ENCODE results near the gene SF1.
A peak's percentile ranks its signal among the peaks of the same experiment; 100 is the strongest.

The SF1 gene

DNA sequence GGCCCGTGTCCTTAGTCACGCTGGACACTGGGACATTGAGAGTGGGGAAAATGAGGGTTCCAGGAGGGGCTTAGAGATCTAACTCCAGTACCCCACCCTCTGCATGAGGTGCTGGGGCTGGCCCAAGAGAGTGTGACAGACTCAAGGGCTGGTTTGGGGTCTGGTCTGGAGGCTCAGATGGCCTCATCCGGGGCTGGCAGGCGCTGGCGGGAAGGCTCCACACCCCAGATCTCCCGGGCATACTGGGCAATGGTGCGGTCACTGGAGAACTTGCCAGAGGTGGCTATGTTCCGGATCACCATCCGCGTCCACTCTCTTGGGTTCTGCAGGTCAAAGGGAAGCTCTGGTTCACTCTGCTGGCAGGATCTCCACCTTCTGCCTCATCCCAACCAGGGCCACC is 31.9 kb downstream of the SF1 start:
- peak overlapping the region; percentile 77 for H3K4me2 ChIP-seq (ENCODE audit: insufficient read depth, low read length)
- H2AFZ ChIP-seq (ENCODE audit: low read depth, low read length) = no peak overlapping the region; the same call in 1 of the 2 replicates

DNA sequence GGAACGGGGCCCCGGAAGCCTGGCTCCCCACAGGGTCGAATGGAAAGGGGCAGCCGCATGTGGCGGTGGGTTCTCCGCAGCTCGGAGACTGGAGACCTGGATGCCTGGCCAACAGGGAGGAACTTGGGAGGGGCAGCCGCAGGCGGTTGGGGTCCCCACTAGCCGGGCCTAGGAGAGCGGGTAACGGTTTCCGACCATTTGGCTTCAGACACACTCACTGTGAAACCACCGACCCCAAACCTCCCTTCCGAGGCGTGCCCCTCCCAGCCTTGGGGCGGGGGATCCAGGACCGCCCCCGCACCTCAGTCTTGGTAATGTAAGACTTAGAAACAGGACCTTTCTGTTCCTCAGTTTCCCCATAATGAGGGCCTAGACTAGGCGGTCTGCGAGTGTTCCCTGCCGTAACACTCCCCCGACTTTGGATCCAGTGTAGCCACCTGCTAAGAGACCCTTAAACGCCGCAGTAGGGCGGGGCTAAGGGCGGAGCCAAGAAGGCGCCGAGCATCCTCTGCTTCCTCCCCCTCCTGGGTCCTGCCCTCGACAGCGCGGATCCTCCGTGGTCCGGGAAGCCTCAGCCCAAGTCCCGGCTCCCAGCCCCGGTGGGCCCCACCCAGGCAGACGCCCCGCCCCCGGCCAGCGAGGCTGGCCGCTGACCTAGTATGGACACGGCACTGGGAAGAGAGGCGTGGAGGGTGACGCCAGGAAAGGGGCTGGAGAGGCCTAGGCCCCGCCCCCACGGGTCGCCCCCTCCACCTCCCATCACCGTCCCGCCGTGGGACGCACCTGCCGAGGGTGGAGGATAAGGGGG is 32.6 kb downstream of the SF1 start:
- TF ChIP-seq, protein P1, sequence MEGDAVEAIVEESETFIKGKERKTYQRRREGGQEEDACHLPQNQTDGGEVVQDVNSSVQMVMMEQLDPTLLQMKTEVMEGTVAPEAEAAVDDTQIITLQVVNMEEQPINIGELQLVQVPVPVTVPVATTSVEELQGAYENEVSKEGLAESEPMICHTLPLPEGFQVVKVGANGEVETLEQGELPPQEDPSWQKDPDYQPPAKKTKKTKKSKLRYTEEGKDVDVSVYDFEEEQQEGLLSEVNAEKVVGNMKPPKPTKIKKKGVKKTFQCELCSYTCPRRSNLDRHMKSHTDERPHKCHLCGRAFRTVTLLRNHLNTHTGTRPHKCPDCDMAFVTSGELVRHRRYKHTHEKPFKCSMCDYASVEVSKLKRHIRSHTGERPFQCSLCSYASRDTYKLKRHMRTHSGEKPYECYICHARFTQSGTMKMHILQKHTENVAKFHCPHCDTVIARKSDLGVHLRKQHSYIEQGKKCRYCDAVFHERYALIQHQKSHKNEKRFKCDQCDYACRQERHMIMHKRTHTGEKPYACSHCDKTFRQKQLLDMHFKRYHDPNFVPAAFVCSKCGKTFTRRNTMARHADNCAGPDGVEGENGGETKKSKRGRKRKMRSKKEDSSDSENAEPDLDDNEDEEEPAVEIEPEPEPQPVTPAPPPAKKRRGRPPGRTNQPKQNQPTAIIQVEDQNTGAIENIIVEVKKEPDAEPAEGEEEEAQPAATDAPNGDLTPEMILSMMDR (IDR thresholded peaks at IDR 0.05; ENCODE audit: borderline replicate concordance, extremely low read depth, low read length, poor library complexity, severe bottlenecking) = no peak
- no peak for TF ChIP-seq EZH2 (IDR thresholded peaks at IDR 0.05; ENCODE audit: borderline replicate concordance, low read depth, low read length, severe bottlenecking)
- peaks cover 34% of the 10 kb centered on the region for H3K4me1 ChIP-seq (ENCODE audit: insufficient read depth, low read length)
- H3K79me2 ChIP-seq (ENCODE audit: insufficient read depth, low read length) = no peaks in the 10 kb centered on the region
- DNase-seq (peak; percentile 90), ATAC-seq (ENCODE audit: insufficient read depth, low read depth) (peak; percentile 73)
- peak overlapping the region; percentile 99 for H3K27ac ChIP-seq (ENCODE audit: low read length)
- H4K20me1 ChIP-seq (ENCODE audit: insufficient read depth, low read length) = no peaks in the 10 kb centered on the region
- no peaks in the 10 kb centered on the region for H3K9me3 ChIP-seq (ENCODE audit: insufficient read depth, low read length, severe bottlenecking)
- H3K36me3 ChIP-seq (ENCODE audit: insufficient read depth, low read length) = no peaks in the 10 kb centered on the region
- peak overlapping the region; percentile 77 for H2AFZ ChIP-seq (ENCODE audit: low read depth, low read length)
- peak overlapping the region; percentile 92 for H3K9ac ChIP-seq (ENCODE audit: low read depth, low read length)
- H3K4me3 ChIP-seq (ENCODE audit: low read depth in 1 of 2, low read length in 2 of 2) = peak overlapping the region; percentile 24 to 65; a peak in 3 of 4 replicates
- peak overlapping the region; percentile 77 for H3K4me2 ChIP-seq (ENCODE audit: insufficient read depth, low read length)
- H3K27me3 ChIP-seq (ENCODE audit: insufficient read depth, low read length, poor library complexity) = no peaks in the 10 kb centered on the region

More for the DNA sequence above, 31.9 kb downstream of the SF1 start:
- ATAC-seq (ENCODE audit: insufficient read depth, low read depth) = no peak
- Histone ChIP-seq H3K36me3 (ENCODE audit: insufficient read depth, low read length) (no peaks in the 10 kb centered on the region), H3K4me1 (ENCODE audit: insufficient read depth, low read length) (peaks cover 34% of the 10 kb centered on the region), H3K9ac (ENCODE audit: low read depth, low read length) (peak overlapping the region; percentile 92), H3K27me3 (ENCODE audit: insufficient read depth, low read length, poor library complexity) (no peaks in the 10 kb centered on the region), H3K4me3 (ENCODE audit: low read depth in 1 of 2, low read length in 2 of 2) (peak overlapping the region in 1 of 2 experiments; percentile 65; a peak in 2 of 4 replicates), H3K9me3 (ENCODE audit: insufficient read depth, low read length, severe bottlenecking) (no peaks in the 10 kb centered on the region), H4K20me1 (ENCODE audit: insufficient read depth, low read length) (no peaks in the 10 kb centered on the region), H3K79me2 (ENCODE audit: insufficient read depth, low read length) (no peaks in the 10 kb centered on the region), H3K27ac (ENCODE audit: low read length) (peak overlapping the region; percentile 99)
- TF ChIP-seq EZH2 (IDR thresholded peaks at IDR 0.05; ENCODE audit: borderline replicate concordance, low read depth, low read length, severe bottlenecking) = no peak
- TF ChIP-seq, protein P1 (IDR thresholded peaks at IDR 0.05; ENCODE audit: borderline replicate concordance, extremely low read depth, low read length, poor library complexity, severe bottlenecking) = no peak
- DNase-seq = no peak

DNA sequence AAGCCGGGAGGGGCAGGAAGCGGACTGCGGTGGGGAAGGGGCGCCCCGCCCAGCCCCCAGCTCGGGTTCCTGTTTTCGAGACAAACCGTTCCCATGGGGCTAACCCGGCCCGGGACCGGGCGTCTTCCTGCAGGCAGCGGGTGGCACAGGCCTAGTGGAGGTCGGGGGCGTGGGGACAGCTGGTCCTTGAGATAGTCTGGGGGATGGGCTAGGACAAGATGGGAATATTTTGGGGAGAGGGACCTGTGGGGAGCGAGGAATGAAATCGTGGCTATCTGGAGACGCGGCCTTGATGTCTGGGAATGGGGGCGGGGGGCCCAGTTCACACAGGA is 33.2 kb downstream of the SF1 start:
- Histone ChIP-seq H3K27ac (ENCODE audit: low read length) (peak overlapping the region; percentile 99), H4K20me1 (ENCODE audit: insufficient read depth, low read length) (no peaks in the 10 kb centered on the region), H3K4me2 (ENCODE audit: insufficient read depth, low read length) (peak overlapping the region; percentile 77), H3K27me3 (ENCODE audit: insufficient read depth, low read length, poor library complexity) (no peaks in the 10 kb centered on the region), H3K9me3 (ENCODE audit: insufficient read depth, low read length, severe bottlenecking) (no peaks in the 10 kb centered on the region), H3K4me3 (ENCODE audit: low read depth in 1 of 2, low read length in 2 of 2) (peak overlapping the region; percentile 24 to 65; a peak in 3 of 4 replicates), H2AFZ (ENCODE audit: low read depth, low read length) (peak overlapping the region; percentile 77), H3K9ac (ENCODE audit: low read depth, low read length) (peak overlapping the region; percentile 92), H3K4me1 (ENCODE audit: insufficient read depth, low read length) (peaks cover 34% of the 10 kb centered on the region), H3K79me2 (ENCODE audit: insufficient read depth, low read length) (no peaks in the 10 kb centered on the region), H3K36me3 (ENCODE audit: insufficient read depth, low read length) (no peaks in the 10 kb centered on the region)
- peak; percentile 98 for DNase-seq
- peak; percentile 72 for ATAC-seq (ENCODE audit: insufficient read depth, low read depth)
- TF ChIP-seq EZH2 (IDR thresholded peaks at IDR 0.05; ENCODE audit: borderline replicate concordance, low read depth, low read length, severe bottlenecking) = no peak
- TF ChIP-seq, protein P1 (IDR thresholded peaks at IDR 0.05; ENCODE audit: borderline replicate concordance, extremely low read depth, low read length, poor library complexity, severe bottlenecking) = no peak
